GM18517 (cell line): ENCODE measurements around the gene CXCL14.
A peak's percentile ranks its signal among the peaks of the same experiment; 100 is the strongest.

Experiments used
- ATAC-seq: cut with Tn5 transposase; IDR thresholded peaks from one replicate; pipeline ENCODE4 v1.9.1; 2021; ENCODE audit warnings: mild to moderate bottlenecking, moderate library complexity; ENCODE audit not compliant: unreplicated experiment

Gene CXCL14

DNA sequence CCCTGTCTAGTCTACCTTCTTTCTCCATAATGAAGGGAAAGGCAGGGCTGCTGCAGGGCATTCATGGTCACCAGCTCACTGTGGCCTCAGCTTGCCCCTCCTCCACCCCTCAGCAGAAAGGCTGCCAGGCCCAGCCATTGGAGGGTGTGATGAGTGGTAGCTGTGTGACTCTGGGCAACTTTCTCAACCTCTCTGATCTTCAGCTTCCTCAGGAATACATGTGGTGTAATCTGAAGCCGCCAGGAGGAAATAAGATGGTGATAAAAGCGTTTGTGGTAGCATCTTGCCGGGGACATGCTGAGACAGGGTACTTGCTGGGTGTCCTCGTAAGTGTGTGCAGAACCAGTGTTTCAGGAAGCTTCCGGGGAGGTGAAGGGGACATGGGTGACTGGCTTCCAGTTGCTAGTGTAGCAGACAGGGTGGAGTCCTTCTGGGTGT lies 9.8 kb downstream of the CXCL14 start:
- no peak for ATAC-seq

DNA sequence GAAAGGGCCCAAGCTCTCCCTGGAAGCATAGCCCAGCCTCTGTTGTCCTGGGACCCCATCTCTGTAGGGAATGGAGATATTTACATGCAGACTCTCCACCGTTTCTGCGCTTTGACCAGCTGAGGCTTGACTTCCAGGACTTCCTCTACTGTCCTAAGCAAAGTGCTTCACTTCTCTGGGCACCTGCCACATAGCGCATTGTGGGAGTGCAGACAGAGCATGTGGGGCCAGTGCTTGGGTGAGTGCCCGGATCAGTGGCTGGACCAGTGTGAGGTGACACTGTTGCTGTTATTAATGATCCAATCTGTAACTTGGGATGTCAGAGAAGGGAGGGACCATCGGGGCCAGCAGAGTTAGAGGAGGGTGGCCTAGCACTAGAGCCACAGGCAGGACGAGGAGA lies 10.5 kb downstream of the CXCL14 start:
- no peak for ATAC-seq

DNA sequence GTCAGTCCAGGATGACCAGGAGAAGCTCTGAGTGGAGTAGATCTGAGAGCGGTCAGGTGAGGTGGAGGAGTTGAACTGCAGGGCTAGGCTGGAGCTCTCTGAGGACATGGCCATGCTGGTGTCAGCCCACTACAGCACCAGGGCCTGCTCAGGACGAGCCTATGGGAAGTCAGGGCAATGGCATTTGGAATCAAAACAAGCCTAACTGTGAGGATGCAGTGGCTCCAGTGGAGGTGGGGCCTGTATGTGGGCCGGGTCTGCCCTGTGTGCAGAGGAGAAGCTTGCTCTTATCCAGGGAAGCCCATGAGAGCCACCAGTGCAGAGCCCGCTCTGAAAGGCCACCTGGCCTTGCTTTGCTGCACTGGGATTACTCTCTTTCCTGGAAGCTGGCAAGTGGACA lies 11.1 kb downstream of the CXCL14 start:
- no peak for ATAC-seq

DNA sequence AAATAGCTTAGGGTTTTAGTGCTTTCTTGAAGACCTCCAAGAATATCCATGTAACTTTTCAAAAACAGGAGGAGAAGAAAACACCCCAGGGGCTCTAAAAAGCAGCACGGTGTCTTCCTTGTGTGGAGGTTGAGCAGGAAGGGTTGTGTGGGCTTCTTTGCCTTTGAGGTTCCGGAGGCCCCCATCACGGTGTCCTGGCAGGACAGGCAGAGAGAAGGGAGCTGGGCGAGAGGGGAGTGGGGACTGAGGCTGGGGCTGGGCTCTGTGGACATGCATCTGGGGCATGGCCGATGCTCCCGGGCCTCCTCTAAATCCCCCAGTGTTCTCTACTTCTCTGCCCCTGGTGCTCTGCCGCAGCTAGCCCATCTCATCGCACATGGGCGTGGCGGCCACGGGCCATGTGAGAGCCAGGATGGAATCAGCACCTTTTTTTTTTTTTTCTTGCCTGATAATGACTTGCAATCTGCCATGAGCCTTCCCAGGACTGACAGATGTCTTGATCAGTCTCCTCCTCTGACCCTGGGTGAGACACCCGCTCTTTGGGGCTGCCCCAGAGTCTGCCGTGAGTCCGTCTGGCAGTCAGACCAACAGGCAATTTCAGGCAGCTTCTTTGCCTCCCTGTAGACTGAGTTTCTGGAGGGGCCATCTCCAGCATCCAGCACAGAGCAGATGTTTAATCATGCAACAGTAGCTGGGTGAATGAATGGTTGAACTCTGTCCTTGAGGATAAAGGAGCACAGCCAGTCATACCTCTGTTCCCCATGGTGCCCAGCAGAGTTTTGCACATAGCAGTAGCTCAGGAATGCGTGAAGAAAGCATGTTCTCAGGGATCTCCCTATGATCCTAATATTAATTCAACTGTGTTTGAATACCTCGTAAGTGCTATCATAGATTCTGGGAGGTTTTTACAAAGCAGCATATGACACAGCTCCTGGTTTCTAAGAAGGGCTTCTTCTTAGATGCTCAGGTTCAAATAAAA lies 12.1 kb downstream of the CXCL14 start:
- no peak for ATAC-seq

DNA sequence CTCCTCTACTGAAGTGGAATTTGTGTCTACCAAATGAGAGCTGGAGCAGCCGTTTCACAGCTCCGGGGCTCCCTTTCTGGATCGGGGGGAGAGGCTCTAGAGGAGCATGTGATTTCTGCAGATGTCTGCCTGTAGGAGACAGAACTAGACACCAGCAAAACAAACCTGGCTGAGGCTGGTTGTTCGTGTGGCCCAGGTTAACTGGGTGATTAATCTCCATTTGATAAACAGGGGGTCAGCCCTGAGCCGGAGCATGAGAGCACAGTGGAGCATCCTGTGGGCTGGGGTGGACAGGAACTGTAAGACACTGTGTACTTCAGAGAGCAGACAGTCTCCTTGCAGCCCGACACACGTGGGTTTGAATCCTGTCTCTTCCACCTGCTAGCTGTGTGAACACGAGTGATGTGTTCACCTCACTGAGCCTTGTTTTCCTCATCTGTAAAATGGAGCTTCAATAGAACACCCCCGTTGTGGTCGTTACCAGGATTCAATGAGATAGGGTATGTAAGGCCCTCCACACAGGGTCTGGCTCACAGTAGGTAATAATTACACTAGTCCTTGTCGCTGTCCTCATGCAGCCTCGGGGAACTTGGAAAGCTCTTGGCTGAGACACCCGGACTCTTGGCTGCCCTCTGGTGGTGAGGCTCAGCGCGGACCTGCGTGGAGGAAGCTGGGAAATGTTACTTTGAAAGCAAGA lies 12.9 kb downstream of the CXCL14 start:
- no peak for ATAC-seq

DNA sequence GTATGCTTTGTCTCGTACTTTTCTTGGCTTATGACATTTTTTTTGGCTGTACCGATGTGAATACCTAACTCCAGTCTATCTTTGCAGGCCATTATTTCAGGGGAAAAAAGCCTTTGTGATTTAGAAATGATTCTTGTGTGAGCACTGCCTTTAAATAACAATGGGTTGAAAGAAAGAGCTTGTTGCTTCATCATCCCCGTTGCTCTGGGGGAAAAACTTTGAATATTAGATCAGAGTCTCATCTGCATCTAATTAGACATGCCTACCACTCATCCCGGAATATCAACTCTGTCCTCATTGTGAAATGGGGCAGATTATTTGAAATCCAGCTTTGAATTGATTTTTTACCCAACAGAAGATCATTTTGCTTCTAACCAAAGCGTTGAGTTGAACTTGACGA lies 13.5 kb downstream of the CXCL14 start:
- ATAC-seq: no peak

DNA sequence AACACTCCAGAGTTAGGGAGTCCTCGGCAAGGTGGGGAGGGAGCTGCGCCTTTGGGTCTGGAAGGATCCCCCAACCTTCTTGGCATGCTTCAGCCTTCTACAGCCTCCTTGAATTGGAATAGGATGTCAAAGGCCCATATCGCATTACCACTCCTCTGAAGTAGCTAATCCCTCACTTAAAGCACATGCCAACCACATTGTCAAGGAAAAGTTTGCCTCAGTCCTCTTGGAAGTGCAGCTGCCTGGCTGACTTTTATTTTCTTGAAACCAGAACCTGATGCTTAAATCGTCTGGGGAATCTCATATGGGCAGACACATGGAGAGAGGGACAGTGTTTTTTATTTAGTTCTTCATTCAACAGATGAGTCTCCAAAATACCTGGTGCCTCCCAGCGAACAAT lies 14.5 kb downstream of the CXCL14 start:
- no peak for ATAC-seq

DNA sequence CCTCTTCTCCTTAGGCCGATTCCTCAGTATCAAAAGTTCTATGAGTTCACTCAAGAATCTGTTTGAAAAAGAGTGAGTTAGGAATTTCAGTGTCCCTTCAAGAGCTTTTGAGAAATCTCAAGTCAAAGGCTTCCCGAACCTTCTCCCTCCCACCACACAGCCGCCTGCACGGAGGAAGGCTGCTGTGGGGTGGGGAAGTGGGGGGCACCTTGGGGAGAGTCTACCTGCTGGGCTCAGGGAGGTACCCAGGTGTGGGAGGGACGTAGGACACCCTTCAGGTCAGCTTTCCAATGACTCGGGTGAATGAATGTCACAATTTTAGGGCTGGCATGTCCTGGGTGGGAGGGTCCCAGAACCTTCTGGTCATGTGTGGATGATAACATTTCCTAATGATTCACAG lies 17.5 kb downstream of the CXCL14 start:
- ATAC-seq: no peak

DNA sequence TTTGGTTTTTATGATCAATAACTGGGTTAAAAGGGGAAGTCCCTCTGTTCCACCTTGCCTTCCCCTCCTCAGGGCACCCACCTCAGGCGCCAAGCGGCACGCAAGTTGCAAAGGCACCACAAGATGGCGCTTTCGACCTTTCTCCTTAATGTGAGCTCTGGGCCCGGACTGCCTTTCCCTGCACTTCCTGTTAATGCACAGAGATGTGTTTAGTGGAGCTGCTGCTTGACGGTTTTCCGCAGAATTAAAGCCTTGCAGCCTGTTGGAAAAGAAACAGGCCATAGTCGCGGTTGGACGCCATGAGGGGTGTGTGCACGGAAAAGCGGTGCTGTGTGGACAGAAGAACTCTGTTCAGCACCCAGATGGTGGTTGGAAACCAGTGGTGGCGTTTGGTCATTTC lies 17.9 kb downstream of the CXCL14 start:
- ATAC-seq: peak; percentile 92

DNA sequence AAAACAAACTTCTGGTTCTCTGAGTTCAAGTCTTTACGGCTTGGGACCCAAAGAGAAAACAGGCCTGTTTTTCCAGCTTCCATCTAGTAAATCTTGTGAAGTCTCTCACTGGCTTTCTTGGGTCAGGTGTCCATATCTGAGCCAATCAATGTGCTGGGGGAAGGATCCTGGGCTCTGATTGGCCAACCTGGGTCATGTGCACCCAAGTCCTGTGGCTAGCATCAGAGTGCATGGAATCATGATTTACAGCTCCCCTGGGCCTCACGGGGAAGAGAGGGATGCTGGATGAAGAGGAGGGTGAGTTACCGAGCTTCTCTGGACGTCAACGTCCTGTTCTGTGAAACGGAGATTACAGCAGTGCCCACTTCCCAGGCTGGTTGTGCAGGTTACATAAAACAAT lies 19.4 kb downstream of the CXCL14 start:
- ATAC-seq: no peak

DNA sequence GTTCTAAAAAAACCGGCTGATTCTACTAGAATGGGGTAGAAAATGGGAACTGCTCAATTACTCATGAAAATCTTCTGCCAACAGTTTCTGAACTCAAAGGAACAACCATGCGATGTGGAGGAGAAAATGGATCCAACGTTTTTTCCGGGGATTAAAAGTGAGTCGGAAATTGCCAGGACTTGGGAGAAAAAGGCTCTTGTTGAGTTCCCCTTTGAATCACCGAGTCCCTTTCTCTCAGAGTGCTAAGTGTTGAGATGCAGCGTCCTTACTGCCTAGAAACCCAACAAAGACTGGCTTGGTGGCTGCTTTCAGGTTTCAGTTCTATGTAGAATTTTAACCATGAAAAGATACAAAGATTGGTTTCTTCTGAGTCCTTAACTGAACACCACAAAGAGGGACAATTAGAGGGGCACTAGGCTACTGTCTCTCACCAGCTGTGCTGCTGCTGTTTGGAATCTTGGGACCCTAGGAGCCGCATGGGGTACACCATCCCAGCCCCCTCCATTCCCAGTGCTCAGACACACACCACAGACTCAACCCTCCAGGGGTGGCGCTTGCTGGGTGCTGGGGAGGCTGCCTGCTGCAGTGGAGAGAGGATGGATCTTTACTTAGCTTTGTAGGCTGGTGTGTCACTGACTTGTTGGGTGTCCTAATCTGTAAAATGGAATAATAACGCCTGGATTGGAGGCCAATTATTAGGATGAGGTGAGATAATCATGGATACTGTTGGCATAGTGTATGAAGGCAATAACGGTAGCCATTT lies 21.5 kb downstream of the CXCL14 start:
- ATAC-seq: no peak

DNA sequence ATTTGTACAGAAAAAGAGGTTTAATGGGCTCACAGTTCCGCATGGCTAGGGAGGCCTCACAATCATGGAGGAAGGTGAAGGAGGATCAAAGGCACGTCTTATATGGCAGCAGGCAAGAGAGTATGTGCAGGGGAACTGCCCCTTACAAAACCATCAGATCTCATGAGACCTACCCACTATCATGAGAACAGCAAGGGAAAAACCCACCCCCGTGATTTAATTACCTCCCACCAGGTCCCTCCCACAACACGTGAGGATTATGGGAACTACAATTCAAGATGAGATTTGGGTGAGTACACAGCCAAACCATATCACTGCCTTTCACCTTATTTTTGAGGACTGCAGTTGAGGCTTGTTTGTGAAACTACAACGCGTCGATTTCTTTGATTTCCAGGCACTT lies 22.2 kb downstream of the CXCL14 start:
- ATAC-seq: no peak

DNA sequence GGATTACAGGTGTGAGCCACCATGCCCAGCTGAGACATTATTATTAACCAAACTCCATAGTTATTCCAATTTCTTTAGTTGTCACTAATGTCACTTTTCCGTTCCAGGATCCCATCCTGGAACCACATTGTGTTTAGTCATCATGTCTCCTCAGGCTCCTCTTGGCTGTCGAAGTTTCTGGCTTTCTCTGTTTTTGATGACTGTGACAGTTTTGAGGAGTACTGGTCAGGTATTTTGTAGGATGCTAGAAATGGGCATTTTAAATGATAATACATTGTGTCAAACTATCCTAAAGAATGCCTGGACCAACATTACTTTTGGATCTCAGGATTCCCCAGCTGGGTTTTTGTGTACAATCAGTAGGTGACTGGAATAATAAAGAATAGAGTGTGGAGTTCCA lies 23.3 kb downstream of the CXCL14 start:
- ATAC-seq: no peak

DNA sequence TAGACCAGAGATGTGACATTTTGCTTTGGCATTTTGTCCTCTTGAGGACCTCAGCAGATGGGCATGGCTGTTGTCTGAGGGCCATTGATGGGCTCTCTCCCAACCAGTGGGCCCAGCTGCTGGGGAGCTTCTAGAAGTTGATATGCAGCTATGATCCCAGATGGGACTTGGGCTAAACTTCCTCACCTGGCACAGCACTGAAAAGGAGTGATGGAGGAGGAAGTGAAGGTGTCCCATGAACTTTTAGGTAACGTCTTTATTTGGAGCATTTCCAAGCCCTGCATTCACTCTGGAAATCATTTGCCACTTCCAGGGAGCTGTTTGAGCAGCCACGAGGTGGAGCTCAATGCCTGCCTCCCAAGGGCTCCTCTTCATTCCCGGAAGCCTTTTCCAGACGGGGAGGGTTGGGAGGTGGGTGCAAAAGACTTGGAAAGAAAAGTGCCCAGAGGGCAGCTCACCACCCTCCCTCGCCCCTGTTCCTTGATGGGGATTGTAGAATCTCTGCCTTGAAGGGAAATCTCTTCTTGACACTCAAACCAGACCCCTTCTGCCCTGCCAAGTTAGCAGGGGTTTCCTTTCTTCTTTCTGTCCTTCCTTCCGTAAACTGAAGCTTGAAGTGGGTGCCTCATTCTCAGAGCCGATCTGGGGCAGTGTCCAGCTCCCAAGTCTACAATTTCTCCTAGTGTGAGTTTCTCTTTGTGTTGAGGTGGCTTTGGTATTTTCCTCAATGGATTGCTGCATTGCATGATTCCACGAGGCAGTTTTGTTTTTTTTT lies 24.9 kb downstream of the CXCL14 start:
- ATAC-seq: no peak

DNA sequence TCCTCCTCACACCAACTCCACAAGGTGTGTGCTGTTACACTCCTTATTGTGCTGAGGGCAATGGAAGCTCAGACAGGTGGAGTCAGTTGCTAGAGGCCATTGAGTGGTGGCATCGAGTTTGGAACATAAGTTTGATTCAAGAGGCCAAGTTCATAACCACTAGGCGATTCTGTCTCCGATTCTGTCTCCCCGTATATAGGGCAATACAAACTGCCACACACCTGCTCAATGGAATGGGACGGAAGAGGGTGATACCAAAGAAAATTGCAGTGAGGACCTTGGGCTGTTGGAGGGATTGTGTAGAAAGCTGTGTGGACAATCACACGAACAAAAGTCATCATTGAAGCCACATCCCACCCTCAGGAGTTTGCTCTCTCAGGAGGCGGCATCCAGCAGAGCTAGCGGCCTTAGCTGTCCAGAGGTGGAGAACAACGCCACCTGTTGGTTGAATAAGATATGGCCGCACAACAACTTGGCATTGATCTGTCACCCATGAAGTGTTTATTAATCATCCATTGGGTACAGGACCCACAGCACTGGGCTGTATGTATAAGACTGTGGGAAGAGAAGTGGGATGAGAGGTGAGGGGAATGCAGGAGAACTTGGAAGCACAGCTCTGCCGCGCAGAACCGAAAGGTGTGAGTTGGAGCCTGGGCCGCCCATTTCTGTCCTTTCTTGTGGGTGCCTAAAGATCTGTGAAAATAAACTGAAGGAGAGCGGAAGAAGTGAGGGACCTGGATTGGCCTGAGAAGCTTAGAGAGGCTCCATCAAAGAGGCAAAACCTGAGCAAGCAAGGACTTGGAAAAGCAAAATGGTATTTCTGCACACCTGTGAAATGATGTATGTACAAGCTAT lies 27.0 kb downstream of the CXCL14 start:
- peak; percentile 57 for ATAC-seq

DNA sequence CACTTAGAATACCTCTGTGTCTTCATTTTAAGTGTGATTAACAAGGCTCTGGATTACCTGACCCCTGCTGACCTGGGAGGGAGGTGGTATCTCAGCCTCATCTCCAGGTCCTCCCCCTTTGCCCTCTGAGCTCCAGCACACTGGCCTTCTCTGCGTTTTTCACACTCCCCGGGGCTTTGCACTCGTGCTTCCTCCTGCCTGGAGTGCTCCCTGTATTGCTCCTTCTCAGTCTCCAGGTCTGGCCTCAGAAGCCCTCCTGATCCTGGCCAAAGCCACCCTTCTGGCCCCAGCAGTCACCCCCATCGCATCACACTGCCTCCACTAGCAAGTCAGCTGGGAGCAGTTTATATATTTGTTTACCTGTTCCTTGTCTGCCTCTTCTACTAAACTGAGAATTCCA lies 29.4 kb downstream of the CXCL14 start:
- no peak for ATAC-seq

DNA sequence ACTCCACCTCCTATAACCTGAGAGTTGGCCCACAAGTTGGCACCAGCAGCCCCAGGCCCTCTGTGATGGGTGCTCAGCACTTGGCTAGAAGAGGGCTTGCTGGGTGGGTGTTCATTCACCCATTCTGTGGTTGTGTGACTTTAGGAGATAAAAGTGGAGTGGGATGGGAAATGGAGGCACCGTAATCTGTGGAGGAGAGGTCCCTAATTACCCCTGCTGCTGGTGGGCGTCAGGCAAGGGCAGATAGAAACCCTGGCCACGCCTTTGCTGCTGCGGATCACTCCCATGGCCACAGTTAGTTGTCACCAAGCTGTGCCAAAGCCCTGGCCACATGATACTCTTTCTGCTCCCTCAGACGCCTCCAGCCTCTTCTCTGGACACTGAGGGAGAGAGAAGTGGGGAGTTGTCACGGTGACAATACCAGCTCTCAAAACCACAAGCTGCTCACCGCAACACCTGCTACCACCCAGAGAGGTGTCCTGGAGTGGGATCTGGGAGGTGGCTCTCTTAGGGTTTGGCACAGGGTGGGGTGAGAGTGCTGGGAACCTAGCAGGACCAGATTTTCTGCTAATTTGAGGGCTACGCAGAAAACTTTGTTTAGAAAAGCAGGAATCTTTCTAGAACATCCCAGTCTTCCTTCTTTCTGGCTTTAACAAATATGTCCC lies 31.1 kb downstream of the CXCL14 start:
- no peak for ATAC-seq

DNA sequence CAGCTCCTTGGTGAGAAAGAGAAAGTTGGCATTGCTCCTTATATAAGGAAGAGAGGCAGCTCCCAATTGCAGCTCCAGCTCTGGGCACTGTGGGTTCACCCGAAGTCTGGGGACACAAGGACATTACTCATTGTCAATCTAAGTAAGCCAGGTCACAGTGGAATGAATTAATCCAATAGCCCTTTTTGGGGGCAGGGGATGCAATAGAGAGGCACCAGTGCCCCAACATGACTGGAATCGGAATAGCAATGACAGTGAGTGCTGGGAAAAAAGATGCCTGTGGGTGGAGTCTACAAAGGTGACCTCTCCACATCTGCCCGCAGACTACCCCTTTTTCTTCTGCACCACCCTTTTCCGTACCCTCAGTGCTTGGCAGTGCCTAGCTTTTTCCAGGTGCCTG lies 31.9 kb downstream of the CXCL14 start:
- ATAC-seq: no peak

DNA sequence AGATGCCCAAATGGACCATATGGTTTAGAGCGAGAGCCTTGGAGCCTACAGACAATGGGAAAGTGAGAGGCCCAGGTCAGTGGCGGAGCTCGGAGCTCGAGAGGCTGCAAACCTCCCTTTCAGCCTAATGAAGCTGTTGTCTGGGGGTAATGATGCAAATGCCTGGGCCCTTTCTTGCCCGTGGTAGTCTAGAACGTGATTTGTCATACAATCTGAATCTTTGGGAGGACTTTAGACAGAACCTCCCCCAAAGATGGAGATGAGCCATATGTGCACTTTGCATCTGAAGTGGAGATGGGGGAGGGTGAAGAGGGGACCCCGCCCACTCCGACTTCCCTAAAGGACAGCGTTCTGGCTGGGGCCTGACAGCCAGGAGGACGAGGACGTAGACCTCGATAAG lies 32.7 kb downstream of the CXCL14 start:
- ATAC-seq: no peak
